Fibroblast of the aortic adventitia (primary cell): ENCODE results near the gene RNF149. TPM values are rescaled to one million over a fixed set of nuclear protein-coding genes. Genes with fewer than 3 reads are reported as not detected.

ENCODE experiments used
- DNase-seq: peaks from one replicate; pipeline ENCODE4 v3.0.0-alpha.2; 2010; ENCODE audit warnings: low read depth
- H3K4me3 ChIP-seq: 2 replicates; pipeline ENCODE4 v1.5.1; 2011; ENCODE audit warnings: low read depth, mild to moderate bottlenecking, control low read depth, low read length, moderate library complexity
- total RNA-seq: library from RNA; depleted of rRNA; stranded (reverse); fragments of >200 nt; gene quantifications from 2 replicates; pipeline ENCODE4 v1.2.3, GENCODE V29; 2012; ENCODE audit warnings: low replicate concordance
- TF ChIP-seq, protein P1 (sequence below): IDR thresholded peaks from 2 replicates; pipeline ENCODE4 v1.5.1; 2011; ENCODE audit warnings: mild to moderate bottlenecking, low read length, control low read depth, inconsistent platforms; ENCODE audit not compliant: insufficient read depth

RNF149 gene
- total RNA-seq, 1 donor: 50.7 TPM

DNA sequence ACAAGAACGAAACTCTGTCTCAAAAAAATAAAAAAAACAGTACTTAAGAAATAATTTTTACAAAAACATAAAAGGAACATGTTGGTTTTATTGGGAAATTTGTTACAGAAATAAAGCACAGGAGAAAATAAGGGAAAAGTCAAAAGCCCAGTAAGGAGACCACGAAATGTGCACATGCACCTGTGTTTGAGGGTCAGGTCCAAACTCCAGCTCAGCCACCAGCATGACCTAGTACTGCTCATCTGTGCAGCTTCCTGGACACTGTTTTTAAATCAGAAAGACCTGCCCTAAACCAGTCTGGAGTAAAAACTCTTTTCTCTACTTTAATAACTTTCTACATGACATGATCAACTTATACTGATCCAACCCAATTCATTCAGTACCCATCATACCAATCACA lies 21.2 kb downstream of the RNF149 start:
- TF ChIP-seq, protein P1, sequence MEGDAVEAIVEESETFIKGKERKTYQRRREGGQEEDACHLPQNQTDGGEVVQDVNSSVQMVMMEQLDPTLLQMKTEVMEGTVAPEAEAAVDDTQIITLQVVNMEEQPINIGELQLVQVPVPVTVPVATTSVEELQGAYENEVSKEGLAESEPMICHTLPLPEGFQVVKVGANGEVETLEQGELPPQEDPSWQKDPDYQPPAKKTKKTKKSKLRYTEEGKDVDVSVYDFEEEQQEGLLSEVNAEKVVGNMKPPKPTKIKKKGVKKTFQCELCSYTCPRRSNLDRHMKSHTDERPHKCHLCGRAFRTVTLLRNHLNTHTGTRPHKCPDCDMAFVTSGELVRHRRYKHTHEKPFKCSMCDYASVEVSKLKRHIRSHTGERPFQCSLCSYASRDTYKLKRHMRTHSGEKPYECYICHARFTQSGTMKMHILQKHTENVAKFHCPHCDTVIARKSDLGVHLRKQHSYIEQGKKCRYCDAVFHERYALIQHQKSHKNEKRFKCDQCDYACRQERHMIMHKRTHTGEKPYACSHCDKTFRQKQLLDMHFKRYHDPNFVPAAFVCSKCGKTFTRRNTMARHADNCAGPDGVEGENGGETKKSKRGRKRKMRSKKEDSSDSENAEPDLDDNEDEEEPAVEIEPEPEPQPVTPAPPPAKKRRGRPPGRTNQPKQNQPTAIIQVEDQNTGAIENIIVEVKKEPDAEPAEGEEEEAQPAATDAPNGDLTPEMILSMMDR: no peak
- no peak for DNase-seq

DNA sequence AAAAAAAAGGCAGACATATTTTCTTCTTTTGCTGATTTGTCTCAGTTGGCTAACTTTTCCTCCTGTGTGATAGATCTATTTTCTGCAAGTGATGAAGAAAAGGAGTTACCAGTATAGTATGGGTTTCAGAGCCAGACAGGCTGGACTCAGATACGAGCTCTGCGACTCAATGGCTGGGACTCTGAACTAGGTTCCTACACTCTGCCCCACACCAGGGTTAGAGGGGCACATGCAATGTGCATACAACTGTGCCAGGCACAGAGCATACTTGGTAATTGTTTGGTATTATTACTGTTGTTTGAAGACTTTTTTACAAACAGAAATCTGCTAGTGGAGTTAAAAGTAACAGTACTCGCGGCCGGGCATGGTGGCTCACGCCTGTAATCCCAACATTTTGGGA lies 21.8 kb downstream of the RNF149 start:
- TF ChIP-seq, protein P1: no peak
- no peak overlapping the region for H3K4me3 ChIP-seq
- DNase-seq: no peak

More for the DNA sequence above, 21.2 kb downstream of the RNF149 start:
- H3K4me3 ChIP-seq: no peak overlapping the region

DNA sequence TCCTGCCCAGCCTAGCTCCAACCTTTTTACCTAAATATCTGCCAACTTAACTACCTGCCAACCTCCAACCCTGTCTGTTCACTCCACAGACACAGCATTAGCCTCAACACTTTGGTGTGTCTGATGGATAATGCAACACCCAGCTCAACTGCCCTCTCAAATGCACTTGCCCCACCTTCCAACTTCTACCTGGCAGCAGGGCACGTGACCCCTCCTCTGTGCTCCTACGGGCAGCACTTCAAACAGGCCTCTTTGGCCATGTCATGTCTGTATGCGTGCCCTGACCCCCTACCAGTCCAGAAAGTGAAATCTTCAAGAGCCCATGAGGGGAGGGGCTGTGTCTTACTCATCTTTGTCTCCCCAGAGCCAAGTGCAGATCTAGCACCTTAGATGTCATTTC lies 25.5 kb downstream of the RNF149 start:
- no peak for DNase-seq
- H3K4me3 ChIP-seq: no peak overlapping the region
- TF ChIP-seq, protein P1: no peak

DNA sequence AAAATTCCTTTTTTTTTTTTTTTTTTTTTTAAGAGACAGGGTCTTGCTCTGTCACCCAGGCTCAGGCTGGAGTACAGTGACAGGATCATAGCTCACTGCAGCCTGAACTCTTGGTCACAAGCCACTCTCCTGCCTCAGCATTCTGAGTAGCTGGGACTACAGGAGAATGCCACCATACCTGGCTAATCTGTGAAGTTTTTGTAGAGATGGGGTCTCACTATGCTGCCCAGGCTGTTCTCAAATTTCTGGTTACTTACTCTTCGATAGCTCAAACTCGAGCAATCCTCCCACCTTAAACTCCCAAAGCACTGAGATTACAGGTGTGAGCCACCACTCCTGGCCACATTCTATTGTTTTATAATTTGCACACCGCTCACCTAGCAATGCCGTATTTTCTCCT lies 27.0 kb downstream of the RNF149 start:
- TF ChIP-seq, protein P1: no peak
- DNase-seq: no peak
- H3K4me3 ChIP-seq: no peak overlapping the region

DNA sequence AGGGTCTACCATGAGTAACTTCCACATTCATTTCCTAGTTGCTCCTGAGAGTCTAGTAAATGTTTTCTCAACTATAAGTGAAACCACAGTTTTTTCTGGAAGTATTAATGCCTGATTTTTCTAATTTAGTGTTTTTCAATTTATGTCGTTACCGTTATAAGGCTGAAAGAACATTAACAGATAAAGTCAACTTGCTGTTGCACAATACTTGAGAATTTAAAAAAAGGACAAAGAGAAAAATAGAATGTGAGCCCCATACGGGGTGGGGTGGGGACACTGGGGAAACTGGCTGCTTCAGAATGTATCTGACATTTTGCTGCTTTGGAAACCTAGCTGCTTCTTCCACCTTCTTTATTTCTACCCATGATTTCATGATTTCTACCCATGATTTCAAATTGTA lies 29.6 kb downstream of the RNF149 start:
- TF ChIP-seq, protein P1: no peak
- no peak overlapping the region for H3K4me3 ChIP-seq
- no peak for DNase-seq

DNA sequence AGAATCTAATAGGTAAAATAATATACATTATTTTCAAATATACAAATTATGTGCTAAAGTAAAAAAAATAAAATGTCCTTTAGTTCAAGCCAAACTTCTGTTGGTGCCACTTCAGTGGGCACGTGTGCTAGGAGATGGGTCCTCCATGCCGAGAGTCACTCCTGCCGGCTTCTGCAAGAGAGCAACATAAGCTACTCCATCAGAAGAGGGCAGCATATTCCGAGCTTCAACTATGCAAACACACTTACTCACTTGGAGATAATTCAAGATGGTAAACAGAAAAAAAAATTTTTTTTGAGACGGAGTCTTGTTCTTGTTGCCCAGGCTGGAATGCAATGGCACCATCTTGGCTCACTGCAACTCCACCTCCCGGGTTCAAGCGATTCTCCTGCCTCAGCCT lies 31.4 kb downstream of the RNF149 start:
- no peak overlapping the region for H3K4me3 ChIP-seq
- peak; percentile 16 for DNase-seq
- TF ChIP-seq, protein P1: no peak

DNA sequence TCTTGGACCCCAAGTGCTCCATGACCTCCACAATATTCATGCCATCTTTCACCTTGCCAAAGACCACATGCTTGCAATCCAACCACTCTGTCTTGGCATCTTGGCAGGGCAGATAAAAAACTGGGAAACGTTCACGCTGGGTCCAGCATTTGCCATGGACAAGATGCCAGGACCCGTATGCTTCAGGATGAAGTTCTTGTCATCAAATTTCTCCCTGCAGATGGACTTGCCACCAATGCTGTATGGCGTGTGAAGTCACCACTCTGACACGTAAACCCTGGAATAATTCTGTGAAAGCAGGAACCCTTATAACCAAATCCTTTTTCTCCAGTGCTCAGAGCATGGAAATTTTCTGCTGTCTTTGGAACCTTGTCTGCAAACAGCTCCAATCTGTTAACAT lies 34.4 kb downstream of the RNF149 start:
- no peak overlapping the region for H3K4me3 ChIP-seq
- no peak for DNase-seq
- TF ChIP-seq, protein P1: no peak
